ENCODE data around the gene C9orf153. TPM values are rescaled to one million over a fixed set of nuclear protein-coding genes. Genes with fewer than 3 reads are reported as not detected.

C9orf153 gene
- total RNA-seq (2022; extraction: Qiagen RNA extraction; ENCODE audit: low read depth), result 0.14 to 0.65 TPM (median 0.26 TPM) in 3 of 5 replicates, not detected in the others

GRCh38 chr9:86259557-86259956 is at the start of gene C9orf153:
C9orf153 (minus strand) TSS chr9:86259657; CDS start chr9:86229603, 30,054 bp downstream.

DNA sequence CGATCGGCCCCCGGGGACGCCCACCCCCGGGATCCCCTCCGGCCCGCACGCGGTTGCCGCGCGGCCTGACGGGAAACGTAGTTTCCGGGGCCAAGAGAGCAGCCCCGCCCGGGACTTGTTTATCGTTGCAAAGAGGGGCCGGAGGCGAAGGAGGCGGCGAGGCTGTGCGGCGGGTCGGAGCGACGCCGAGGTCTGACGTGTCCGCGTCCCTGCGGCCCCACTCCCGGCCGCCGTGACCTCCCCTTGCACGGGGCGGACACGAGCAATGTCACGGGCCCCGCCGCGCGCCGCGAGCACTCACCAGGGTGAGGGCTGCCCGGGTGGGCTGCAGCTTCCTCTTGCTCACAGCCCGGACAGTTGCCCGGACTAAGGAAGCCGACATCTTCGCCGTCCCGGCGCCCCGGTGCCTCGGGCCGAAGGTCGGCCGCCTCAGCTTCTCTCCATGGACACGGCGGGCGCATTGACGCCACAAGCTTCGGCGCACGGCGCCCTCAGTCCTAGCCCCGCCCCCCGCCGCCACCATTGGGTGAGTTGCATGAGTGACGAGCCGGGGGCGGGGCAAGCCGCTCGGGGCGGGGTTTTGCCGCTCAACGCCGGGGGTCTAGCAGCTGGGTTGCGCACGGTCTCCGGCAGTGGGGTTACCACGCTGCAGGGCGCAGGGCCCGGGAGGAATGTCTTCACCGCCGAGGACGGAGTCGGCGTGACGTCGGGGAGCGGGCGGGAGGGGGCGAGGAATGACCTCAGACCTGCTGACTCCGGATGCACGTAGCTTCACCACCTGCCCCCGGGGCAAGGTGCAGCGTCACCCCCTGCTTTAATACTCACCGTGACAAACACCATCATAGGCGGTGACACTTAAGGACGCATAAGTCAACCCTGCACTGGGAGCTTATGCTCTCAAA is 22.9 kb upstream of the C9orf153 start, which contains the start of gene ISCA1:
Gene ISCA1 (minus strand): TSS at position 462 of the 902 bp plus-strand sequence. CDS start 80 bp downstream, at position 382.

Other genes with a start within 250 kb of the C9orf153 start
- gene GOLM1, start 160.1 kb downstream of the C9orf153 start, total RNA-seq (2022; extraction: Qiagen RNA extraction; ENCODE audit: low read depth), result 108 to 121 TPM (median 117 TPM) in 5 replicates
- 45.5 to 49.9 TPM (median 47.8 TPM) in 5 replicates for gene ISCA1, start 22.9 kb upstream of the C9orf153 start, total RNA-seq (2022; extraction: Qiagen RNA extraction; ENCODE audit: low read depth)
- 9.0 to 12.6 TPM (median 10.8 TPM) in 5 replicates for gene TUT7, start 94.8 kb upstream of the C9orf153 start, total RNA-seq (2022; extraction: Qiagen RNA extraction; ENCODE audit: low read depth)